ENCODE measurements around the gene SORL1.
"Not testable (repeated sequence)": the region's sequence is repeated elsewhere in the genome, so short reads cannot be mapped to it uniquely, and the experiment has no call there.

The SORL1 gene

GRCh38 chr11:121497176-121497998, 45.3 kb downstream of the SORL1 start:
- no peak for DNase-seq (ENCODE audit: low read depth)
- TF ChIP-seq, protein P1, sequence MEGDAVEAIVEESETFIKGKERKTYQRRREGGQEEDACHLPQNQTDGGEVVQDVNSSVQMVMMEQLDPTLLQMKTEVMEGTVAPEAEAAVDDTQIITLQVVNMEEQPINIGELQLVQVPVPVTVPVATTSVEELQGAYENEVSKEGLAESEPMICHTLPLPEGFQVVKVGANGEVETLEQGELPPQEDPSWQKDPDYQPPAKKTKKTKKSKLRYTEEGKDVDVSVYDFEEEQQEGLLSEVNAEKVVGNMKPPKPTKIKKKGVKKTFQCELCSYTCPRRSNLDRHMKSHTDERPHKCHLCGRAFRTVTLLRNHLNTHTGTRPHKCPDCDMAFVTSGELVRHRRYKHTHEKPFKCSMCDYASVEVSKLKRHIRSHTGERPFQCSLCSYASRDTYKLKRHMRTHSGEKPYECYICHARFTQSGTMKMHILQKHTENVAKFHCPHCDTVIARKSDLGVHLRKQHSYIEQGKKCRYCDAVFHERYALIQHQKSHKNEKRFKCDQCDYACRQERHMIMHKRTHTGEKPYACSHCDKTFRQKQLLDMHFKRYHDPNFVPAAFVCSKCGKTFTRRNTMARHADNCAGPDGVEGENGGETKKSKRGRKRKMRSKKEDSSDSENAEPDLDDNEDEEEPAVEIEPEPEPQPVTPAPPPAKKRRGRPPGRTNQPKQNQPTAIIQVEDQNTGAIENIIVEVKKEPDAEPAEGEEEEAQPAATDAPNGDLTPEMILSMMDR (conservative IDR thresholded peaks at IDR 0.05; ENCODE audit: control insufficient read depth, insufficient read depth, low read depth, low read length), result no peak
- no peak overlapping the region for H3K4me3 ChIP-seq (ENCODE audit: control insufficient read depth, low read depth, low read length)

DNA sequence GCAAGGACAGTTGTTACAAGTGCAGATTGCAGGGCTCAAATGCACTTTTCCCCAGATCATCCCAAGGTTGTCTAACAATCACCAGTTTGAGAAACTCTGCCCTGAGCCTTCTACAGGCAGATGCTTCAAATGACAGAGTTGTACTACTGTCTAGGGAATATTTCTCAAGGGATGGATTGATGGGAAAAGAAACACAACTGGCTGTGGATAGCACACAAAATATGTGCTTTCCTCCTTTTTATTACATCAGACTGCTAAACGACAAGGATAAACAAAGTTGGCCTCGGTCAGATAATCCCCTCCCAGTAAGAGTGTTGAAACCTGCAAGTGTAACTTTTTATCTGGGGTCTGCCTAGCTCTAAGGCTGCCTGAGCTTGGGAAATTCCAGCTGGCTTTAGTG, 47.3 kb downstream of the SORL1 start:
- TF ChIP-seq, protein P1 (conservative IDR thresholded peaks at IDR 0.05; ENCODE audit: control insufficient read depth, insufficient read depth, low read depth, low read length), result no peak
- DNase-seq (ENCODE audit: low read depth), result no peak
- H3K4me3 ChIP-seq (ENCODE audit: control insufficient read depth, low read depth, low read length), result no peak overlapping the region

GRCh38 chr11:121500275-121500674, 48.2 kb downstream of the SORL1 start:
- H3K4me3 ChIP-seq (ENCODE audit: control insufficient read depth, low read depth, low read length), result no peak overlapping the region
- TF ChIP-seq, protein P1 (conservative IDR thresholded peaks at IDR 0.05; ENCODE audit: control insufficient read depth, insufficient read depth, low read depth, low read length), result no peak
- no peak for DNase-seq (ENCODE audit: low read depth)

DNA sequence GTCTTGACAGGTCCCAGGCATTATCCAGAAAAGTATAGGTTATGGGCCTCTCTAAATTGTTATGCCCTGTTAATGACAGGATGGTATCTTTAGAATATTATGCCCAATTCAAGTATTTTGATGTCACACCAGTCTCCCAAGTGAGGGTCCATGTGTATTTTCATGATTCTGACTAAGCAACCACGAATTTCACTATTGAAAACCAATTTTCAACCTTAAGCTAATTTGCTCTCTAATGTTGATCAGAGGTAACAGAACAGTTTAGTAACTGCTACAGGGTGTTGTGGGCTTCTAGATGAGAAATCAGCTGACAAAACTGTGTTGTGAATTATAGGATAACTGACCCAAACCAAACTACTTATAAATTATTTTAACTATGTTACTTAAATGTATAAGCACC, 48.6 kb downstream of the SORL1 start:
- no peak overlapping the region for H3K4me3 ChIP-seq (ENCODE audit: control insufficient read depth, low read depth, low read length)
- TF ChIP-seq, protein P1 (conservative IDR thresholded peaks at IDR 0.05; ENCODE audit: control insufficient read depth, insufficient read depth, low read depth, low read length), result no peak
- DNase-seq (ENCODE audit: low read depth), result no peak

GRCh38 chr11:121503051-121503450, 50.9 kb downstream of the SORL1 start:
- no peak for DNase-seq (ENCODE audit: low read depth)
- no peak overlapping the region for H3K4me3 ChIP-seq (ENCODE audit: control insufficient read depth, low read depth, low read length)
- TF ChIP-seq, protein P1 (conservative IDR thresholded peaks at IDR 0.05; ENCODE audit: control insufficient read depth, insufficient read depth, low read depth, low read length), result no peak

DNA sequence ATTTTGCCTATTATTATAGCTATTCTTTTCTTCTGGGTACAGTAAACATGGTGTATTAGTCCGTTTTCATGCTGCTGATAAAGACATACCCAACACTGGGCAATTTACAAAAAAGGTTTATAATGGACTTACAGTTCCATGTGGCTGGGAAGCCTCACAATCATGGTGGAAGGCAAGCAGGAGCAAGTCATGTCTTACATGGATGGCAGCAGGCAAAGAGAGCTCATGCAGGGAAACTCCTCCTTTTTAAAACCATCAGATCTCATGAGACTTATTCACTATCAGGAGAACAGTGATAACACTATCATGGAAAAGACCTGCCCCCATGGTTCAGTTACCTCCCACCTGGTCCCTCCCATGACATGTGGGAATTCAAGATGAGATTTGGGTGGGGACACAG, 54.1 kb downstream of the SORL1 start:
- H3K4me3 ChIP-seq (ENCODE audit: control insufficient read depth, low read depth, low read length); DNase-seq (ENCODE audit: low read depth): not testable (repeated sequence)

- no peak for DNase-seq (ENCODE audit: low read depth)
- no peak overlapping the region for H3K4me3 ChIP-seq (ENCODE audit: control insufficient read depth, low read depth, low read length)
- TF ChIP-seq, protein P1 (conservative IDR thresholded peaks at IDR 0.05; ENCODE audit: control insufficient read depth, insufficient read depth, low read depth, low read length), result no peak
These were observed 56.3 kb downstream of the SORL1 start for GRCh38 chr11:121508449-121508848.

All from fibroblast of mammary gland (primary cell).